Measurements from ENCODE around the gene RNF39. TPM values are rescaled to one million over a fixed set of nuclear protein-coding genes. Genes with fewer than 3 reads are reported as not detected.

Gene RNF39
- total and polyA plus RNA-seq, 2 of the 13 experiments (the other 11 are each of a cell fraction or from before 2014, with no cell fraction given) = 0.13 to 1.8 TPM

GRCh38 chr6:30100585-30101443 is 25.2 kb upstream of the RNF39 start (continued):
- TF ChIP-seq PRDM10 (CRISPR knock-in tag; IDR thresholded peaks at IDR 0.05; ENCODE audit: low read depth) (peak; percentile 73), HMG20A (CRISPR knock-in tag; IDR thresholded peaks at IDR 0.05; ENCODE audit: borderline replicate concordance) (peak; percentile 47; the same call in 1 of the 2 replicates), GLI4 (CRISPR knock-in tag; IDR thresholded peaks at IDR 0.05; ENCODE audit: borderline replicate concordance) (peak; percentile 25; the same call in 1 of the 2 replicates), PPARG (CRISPR knock-in tag; conservative IDR thresholded peaks at IDR 0.05) (peak; percentile 60; the same call in 1 of the 2 replicates), ARHGAP35 (CRISPR knock-in tag; IDR thresholded peaks at IDR 0.05; ENCODE audit: borderline replicate concordance) (peak; percentile 85; the same call in 1 of the 2 replicates), HIC2 (CRISPR knock-in tag; IDR thresholded peaks at IDR 0.05; ENCODE audit: low read depth) (peak; percentile 44; the same call in 1 of the 2 replicates), YY1 (IDR thresholded peaks at IDR 0.05; ENCODE audit: insufficient read depth, insufficient replicate concordance, low read depth, low read length) (peak; percentile 68), TRIM24 (CRISPR knock-in tag; IDR thresholded peaks at IDR 0.05) (no peak), ZNF615 (CRISPR knock-in tag; IDR thresholded peaks at IDR 0.05; ENCODE audit: borderline replicate concordance) (peak; percentile 59; the same call in 1 of the 2 replicates), SIN3A (IDR thresholded peaks at IDR 0.05; ENCODE audit: borderline replicate concordance, low read depth, low read length) (peak; percentile 56; the same call in 1 of the 2 replicates), POLR2A (IDR thresholded peaks at IDR 0.05; ENCODE audit: insufficient read depth in 1 of 2, low read depth in 2 of 2, low read length in 2 of 2) (peak in 1 of 2 experiments; percentile 74; a peak in 2 of 4 replicates), ZNF616 (CRISPR knock-in tag; IDR thresholded peaks at IDR 0.05; ENCODE audit: low read depth) (no peak), ZNF224 (CRISPR knock-in tag; IDR thresholded peaks at IDR 0.05) (peak; percentile 50; the same call in 1 of the 2 replicates)
- TF ChIP-seq, protein P1, sequence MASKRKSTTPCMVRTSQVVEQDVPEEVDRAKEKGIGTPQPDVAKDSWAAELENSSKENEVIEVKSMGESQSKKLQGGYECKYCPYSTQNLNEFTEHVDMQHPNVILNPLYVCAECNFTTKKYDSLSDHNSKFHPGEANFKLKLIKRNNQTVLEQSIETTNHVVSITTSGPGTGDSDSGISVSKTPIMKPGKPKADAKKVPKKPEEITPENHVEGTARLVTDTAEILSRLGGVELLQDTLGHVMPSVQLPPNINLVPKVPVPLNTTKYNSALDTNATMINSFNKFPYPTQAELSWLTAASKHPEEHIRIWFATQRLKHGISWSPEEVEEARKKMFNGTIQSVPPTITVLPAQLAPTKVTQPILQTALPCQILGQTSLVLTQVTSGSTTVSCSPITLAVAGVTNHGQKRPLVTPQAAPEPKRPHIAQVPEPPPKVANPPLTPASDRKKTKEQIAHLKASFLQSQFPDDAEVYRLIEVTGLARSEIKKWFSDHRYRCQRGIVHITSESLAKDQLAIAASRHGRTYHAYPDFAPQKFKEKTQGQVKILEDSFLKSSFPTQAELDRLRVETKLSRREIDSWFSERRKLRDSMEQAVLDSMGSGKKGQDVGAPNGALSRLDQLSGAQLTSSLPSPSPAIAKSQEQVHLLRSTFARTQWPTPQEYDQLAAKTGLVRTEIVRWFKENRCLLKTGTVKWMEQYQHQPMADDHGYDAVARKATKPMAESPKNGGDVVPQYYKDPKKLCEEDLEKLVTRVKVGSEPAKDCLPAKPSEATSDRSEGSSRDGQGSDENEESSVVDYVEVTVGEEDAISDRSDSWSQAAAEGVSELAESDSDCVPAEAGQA (IDR thresholded peaks at IDR 0.05; ENCODE audit: low read depth) = peak; percentile 50; the same call in 1 of the 2 replicates
- TF ChIP-seq, protein P1 (CRISPR knock-in tag; IDR thresholded peaks at IDR 0.05; ENCODE audit: borderline replicate concordance) = no peak
- TF ChIP-seq, protein P2, sequence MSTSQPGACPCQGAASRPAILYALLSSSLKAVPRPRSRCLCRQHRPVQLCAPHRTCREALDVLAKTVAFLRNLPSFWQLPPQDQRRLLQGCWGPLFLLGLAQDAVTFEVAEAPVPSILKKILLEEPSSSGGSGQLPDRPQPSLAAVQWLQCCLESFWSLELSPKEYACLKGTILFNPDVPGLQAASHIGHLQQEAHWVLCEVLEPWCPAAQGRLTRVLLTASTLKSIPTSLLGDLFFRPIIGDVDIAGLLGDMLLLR (CRISPR knock-in tag; IDR thresholded peaks at IDR 0.05) = no peak; the same call in 1 of the 2 replicates

All from HepG2 (cell line).